H1 (cell line): ENCODE results near the gene BCL7B. TPM values are rescaled to one million over a fixed set of nuclear protein-coding genes. Genes with fewer than 3 reads are reported as not detected.

Experiments used
- BACH1 ChIP-seq: IDR thresholded peaks from 2 replicates; pipeline ENCODE4 v1.6.1; 2012; ENCODE audit warnings: low read length, improper control_type of control experiment
- CHD2 ChIP-seq: IDR thresholded peaks from 2 replicates; pipeline ENCODE4 v1.6.1; 2012; ENCODE audit warnings: low read length, improper control_type of control experiment
- CTBP2 ChIP-seq: IDR thresholded peaks from 2 replicates; pipeline ENCODE4 v1.7.0; 2011; ENCODE audit warnings: borderline replicate concordance, mild to moderate bottlenecking, moderate library complexity, mixed read lengths, low read length; ENCODE audit not compliant: insufficient read depth, insufficient read length
- EGR1 ChIP-seq: IDR thresholded peaks from 2 replicates; pipeline ENCODE4 v1.6.1; 2011; ENCODE audit warnings: low read depth, low read length, borderline replicate concordance
- JUN ChIP-seq: IDR thresholded peaks from 2 replicates; pipeline ENCODE4 v1.6.1; 2011; ENCODE audit warnings: low read depth, mild to moderate bottlenecking, improper control_type of control experiment, low read length
- POLR2AphosphoS5 ChIP-seq: IDR thresholded peaks from 2 replicates; pipeline ENCODE4 v1.6.1; 2011; ENCODE audit warnings: low read depth, low read length
- RFX5 ChIP-seq: IDR thresholded peaks from 2 replicates; pipeline ENCODE4 v1.6.1; 2011; ENCODE audit warnings: low read depth, low read length, improper control_type of control experiment, borderline replicate concordance
- SAP30 ChIP-seq: fragments of 300-600 bp; sonication (generic); IDR thresholded peaks from 2 replicates; pipeline ENCODE4 v1.7.1; 2012; ENCODE audit warnings: low read length, moderate library complexity, mild to moderate bottlenecking, inconsistent platforms; ENCODE audit not compliant: insufficient read depth, insufficient replicate concordance
- SIN3A ChIP-seq, 2 experiments: IDR thresholded peaks in 1 of 2; conservative IDR thresholded peaks in 1 of 2; 2 replicates each; pipeline ENCODE4 v1.6.1; 2011 to 2012; ENCODE audit warnings: low read length in 2 of 2, improper control_type of control experiment in 1 of 2, low read depth in 1 of 2, mild to moderate bottlenecking in 1 of 2
- SIRT6 ChIP-seq: IDR thresholded peaks from one replicate; pipeline ENCODE4 v1.7.1; 2012; ENCODE audit warnings: low read length, inconsistent platforms
- SIX5 ChIP-seq: IDR thresholded peaks from 2 replicates; pipeline ENCODE4 v1.6.1; 2011; ENCODE audit warnings: mild to moderate bottlenecking, low read depth, low read length
- SP1 ChIP-seq: IDR thresholded peaks from 2 replicates; pipeline ENCODE4 v1.6.1; 2011; ENCODE audit warnings: low read depth, low read length
- polyA plus RNA-seq, 7 experiments: library from polyadenylated mRNA; depleted of rRNA in 3 of 7; stranded (reverse) in 5 of 7; unstranded in 2 of 7; fragments of >200 nt in 5 of 7; fragments of 200-250 nt in 2 of 7; gene quantifications; 1 replicate in 5 of 7; 2 replicates in 1 of 7; 4 replicates in 1 of 7; pipeline versions ENCODE4 v1.2.1 to v1.2.3, GENCODE V29; 2011 to 2013; ENCODE audit warnings: missing spikeins in 2 of 7, mixed read lengths in 2 of 7
- total RNA-seq: library from RNA; stranded (reverse); fragmentation: NEBNext Ultra II Directional; extraction: Animal tissue kit (Norgen Biotek cat#: 25700); gene quantifications from 2 replicates; pipeline ENCODE4 v1.2.1, GENCODE V29; 2021
- TF ChIP-seq, protein P1 (sequence below): fragments of 300-600 bp; sonication (generic); IDR thresholded peaks from 2 replicates; pipeline ENCODE4 v1.7.1; 2012; ENCODE audit warnings: low read length, moderate library complexity, mild to moderate bottlenecking, inconsistent platforms; ENCODE audit not compliant: insufficient replicate concordance

The BCL7B gene
- total and polyA plus RNA-seq, 2 of the 8 experiments (the other 6 are each of a cell fraction or from before 2014, with no cell fraction given), result 24.9 to 44.6 TPM

DNA sequence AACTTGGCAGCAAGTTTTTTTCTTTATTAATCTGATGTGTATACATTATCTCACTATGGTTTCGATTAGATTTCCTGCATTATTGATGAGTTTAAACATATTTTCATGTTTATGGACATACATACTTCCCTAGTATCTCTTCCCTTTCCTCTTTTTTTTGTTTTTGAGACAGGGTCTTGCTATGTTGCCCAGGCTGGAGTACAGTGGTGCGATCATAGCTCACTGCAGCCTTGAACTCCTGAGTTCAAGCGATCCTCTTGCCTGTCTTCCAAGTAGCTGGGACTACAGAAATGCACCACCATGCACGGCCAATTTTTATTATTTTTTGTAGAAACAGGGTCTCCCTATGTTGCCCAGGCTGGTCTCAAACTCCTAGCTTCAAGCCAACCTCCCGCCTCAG is 54.3 kb downstream of the BCL7B start (continued):
- TF ChIP-seq, protein P1, sequence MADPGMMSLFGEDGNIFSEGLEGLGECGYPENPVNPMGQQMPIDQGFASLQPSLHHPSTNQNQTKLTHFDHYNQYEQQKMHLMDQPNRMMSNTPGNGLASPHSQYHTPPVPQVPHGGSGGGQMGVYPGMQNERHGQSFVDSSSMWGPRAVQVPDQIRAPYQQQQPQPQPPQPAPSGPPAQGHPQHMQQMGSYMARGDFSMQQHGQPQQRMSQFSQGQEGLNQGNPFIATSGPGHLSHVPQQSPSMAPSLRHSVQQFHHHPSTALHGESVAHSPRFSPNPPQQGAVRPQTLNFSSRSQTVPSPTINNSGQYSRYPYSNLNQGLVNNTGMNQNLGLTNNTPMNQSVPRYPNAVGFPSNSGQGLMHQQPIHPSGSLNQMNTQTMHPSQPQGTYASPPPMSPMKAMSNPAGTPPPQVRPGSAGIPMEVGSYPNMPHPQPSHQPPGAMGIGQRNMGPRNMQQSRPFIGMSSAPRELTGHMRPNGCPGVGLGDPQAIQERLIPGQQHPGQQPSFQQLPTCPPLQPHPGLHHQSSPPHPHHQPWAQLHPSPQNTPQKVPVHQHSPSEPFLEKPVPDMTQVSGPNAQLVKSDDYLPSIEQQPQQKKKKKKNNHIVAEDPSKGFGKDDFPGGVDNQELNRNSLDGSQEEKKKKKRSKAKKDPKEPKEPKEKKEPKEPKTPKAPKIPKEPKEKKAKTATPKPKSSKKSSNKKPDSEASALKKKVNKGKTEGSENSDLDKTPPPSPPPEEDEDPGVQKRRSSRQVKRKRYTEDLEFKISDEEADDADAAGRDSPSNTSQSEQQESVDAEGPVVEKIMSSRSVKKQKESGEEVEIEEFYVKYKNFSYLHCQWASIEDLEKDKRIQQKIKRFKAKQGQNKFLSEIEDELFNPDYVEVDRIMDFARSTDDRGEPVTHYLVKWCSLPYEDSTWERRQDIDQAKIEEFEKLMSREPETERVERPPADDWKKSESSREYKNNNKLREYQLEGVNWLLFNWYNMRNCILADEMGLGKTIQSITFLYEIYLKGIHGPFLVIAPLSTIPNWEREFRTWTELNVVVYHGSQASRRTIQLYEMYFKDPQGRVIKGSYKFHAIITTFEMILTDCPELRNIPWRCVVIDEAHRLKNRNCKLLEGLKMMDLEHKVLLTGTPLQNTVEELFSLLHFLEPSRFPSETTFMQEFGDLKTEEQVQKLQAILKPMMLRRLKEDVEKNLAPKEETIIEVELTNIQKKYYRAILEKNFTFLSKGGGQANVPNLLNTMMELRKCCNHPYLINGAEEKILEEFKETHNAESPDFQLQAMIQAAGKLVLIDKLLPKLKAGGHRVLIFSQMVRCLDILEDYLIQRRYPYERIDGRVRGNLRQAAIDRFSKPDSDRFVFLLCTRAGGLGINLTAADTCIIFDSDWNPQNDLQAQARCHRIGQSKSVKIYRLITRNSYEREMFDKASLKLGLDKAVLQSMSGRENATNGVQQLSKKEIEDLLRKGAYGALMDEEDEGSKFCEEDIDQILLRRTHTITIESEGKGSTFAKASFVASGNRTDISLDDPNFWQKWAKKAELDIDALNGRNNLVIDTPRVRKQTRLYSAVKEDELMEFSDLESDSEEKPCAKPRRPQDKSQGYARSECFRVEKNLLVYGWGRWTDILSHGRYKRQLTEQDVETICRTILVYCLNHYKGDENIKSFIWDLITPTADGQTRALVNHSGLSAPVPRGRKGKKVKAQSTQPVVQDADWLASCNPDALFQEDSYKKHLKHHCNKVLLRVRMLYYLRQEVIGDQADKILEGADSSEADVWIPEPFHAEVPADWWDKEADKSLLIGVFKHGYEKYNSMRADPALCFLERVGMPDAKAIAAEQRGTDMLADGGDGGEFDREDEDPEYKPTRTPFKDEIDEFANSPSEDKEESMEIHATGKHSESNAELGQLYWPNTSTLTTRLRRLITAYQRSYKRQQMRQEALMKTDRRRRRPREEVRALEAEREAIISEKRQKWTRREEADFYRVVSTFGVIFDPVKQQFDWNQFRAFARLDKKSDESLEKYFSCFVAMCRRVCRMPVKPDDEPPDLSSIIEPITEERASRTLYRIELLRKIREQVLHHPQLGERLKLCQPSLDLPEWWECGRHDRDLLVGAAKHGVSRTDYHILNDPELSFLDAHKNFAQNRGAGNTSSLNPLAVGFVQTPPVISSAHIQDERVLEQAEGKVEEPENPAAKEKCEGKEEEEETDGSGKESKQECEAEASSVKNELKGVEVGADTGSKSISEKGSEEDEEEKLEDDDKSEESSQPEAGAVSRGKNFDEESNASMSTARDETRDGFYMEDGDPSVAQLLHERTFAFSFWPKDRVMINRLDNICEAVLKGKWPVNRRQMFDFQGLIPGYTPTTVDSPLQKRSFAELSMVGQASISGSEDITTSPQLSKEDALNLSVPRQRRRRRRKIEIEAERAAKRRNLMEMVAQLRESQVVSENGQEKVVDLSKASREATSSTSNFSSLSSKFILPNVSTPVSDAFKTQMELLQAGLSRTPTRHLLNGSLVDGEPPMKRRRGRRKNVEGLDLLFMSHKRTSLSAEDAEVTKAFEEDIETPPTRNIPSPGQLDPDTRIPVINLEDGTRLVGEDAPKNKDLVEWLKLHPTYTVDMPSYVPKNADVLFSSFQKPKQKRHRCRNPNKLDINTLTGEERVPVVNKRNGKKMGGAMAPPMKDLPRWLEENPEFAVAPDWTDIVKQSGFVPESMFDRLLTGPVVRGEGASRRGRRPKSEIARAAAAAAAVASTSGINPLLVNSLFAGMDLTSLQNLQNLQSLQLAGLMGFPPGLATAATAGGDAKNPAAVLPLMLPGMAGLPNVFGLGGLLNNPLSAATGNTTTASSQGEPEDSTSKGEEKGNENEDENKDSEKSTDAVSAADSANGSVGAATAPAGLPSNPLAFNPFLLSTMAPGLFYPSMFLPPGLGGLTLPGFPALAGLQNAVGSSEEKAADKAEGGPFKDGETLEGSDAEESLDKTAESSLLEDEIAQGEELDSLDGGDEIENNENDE, result no peak
- no peak for TF ChIP-seq CTBP2
- TF ChIP-seq EGR1, result no peak
- TF ChIP-seq SIRT6, result no peak
- no peak for TF ChIP-seq SIN3A (conservative IDR thresholded peaks at IDR 0.05 in 1 of 2, IDR thresholded peaks at IDR 0.05 in 1 of 2; ENCODE audit: low read depth in 1 of 2, low read length in 2 of 2)
- no peak for TF ChIP-seq POLR2AphosphoS5
- TF ChIP-seq SP1, result no peak
- no peak for TF ChIP-seq CHD2
- TF ChIP-seq JUN, result no peak
- TF ChIP-seq SIX5, result no peak
- TF ChIP-seq RFX5, result no peak
- no peak for TF ChIP-seq BACH1
- TF ChIP-seq SAP30, result no peak
